Stomach (tissue), 9 donors: ENCODE measurements around the gene IFNGR1. TPM values are rescaled to one million over a fixed set of nuclear protein-coding genes. Genes with fewer than 3 reads are reported as not detected.
A peak's percentile ranks its signal among the peaks of the same experiment; 100 is the strongest.

Experiments
- DNase-seq, 2 donors: peaks; one replicate each; pipeline versions ENCODE4 v3.0.0 to v3.0.0-alpha.2; 2013 to 2019
- H3K27ac ChIP-seq, 5 donors: fragments of 200-600 bp in 4 of 5; sonication (generic) in 4 of 5; one replicate each; pipeline ENCODE4 v1.5.1; 2013 to 2019; ENCODE audit warnings: mild to moderate bottlenecking in 1 of 5, moderate library complexity in 1 of 5
- H3K27me3 ChIP-seq, 3 donors: fragments of 200-600 bp; sonication (generic); one replicate each; pipeline ENCODE4 v1.5.1; 2017 to 2019; ENCODE audit warnings: mixed run types in 1 of 3
- H3K36me3 ChIP-seq, 4 donors: fragments of 200-600 bp; sonication (generic); 1 replicate in 3 of 4; 2 replicates in 1 of 4; pipeline ENCODE4 v1.5.1; 2016 to 2019
- H3K4me1 ChIP-seq, 4 donors: fragments of 200-600 bp; sonication (generic); one replicate each; pipeline ENCODE4 v1.5.1; 2016 to 2019
- H3K4me3 ChIP-seq, 4 donors: fragments of 200-600 bp; sonication (generic) in 3 of 4; one replicate each; pipeline ENCODE4 v1.5.1; 2016 to 2019; ENCODE audit warnings: mild to moderate bottlenecking in 1 of 4
- H3K9me3 ChIP-seq, 4 donors: fragments of 200-600 bp; sonication (generic); one replicate each; pipeline ENCODE4 v1.5.1; 2016 to 2019
- CTCF ChIP-seq, 7 experiments: fragments of 450-650 bp in 4 of 7; fragments of 200-600 bp in 3 of 7; sonication (generic) in 3 of 7; IDR thresholded peaks; one replicate each; pipeline ENCODE4 v1.5.1; 2016 to 2019; ENCODE audit warnings: antibody characterized with exemption in 7 of 7, control low read depth in 2 of 7, mild to moderate bottlenecking in 1 of 7
- EP300 ChIP-seq: sonication (generic); formaldehyde crosslinking; IDR thresholded peaks from one replicate; pipeline ENCODE4 v1.6.1; 2017; ENCODE audit warnings: antibody characterized with exemption
- POLR2A ChIP-seq, 4 donors: fragments of 450-650 bp; IDR thresholded peaks; one replicate each; pipeline ENCODE4 v1.6.1; 2016; ENCODE audit warnings: antibody characterized with exemption in 4 of 4, control low read depth in 2 of 4, mild to moderate bottlenecking in 1 of 4, moderate library complexity in 1 of 4
- POLR2AphosphoS5 ChIP-seq, 3 donors: sonication (generic); formaldehyde crosslinking; IDR thresholded peaks; one replicate each; pipeline ENCODE4 v1.6.1; 2016; ENCODE audit warnings: antibody characterized with exemption in 3 of 3
- WGBS, 5 donors: extraction: QIAGEN DNeasy Blood & Tissue Kit in 3 of 5; methylation state at CpG; one replicate each; pipeline versions ENCODE4 v1.1.5 to v1.1.7; 2013 to 2018; 5-methylcytosine and 5-hydroxymethylcytosine counted together
- intact Hi-C: fragments of 100-400 bp; cut with DNase I; formaldehyde crosslinking; loops from one replicate; pipeline ENCODE4 v1.15.1; 2023; ENCODE audit warnings: low total_unique reads
- polyA plus RNA-seq, 3 donors: library from polyadenylated mRNA; stranded (reverse); fragments of 200-250 nt; gene quantifications; one replicate each; pipeline ENCODE4 v1.2.3, GENCODE V29; 2013
- total RNA-seq, 5 donors: library from RNA; depleted of rRNA; stranded (reverse); fragments of >200 nt; gene quantifications; one replicate each; pipeline versions ENCODE4 v1.1.0 to v1.2.3, GENCODE V29; 2014 to 2016
- donor health status: healthy with polysubstance abuse.
- donor health status: Bipolar disorder and iron deficiency.
- donor health status: healthy.

IFNGR1 gene
- total and polyA plus RNA-seq, 8 donors, result 1.2 to 122 (median 30.0) TPM

DNA sequence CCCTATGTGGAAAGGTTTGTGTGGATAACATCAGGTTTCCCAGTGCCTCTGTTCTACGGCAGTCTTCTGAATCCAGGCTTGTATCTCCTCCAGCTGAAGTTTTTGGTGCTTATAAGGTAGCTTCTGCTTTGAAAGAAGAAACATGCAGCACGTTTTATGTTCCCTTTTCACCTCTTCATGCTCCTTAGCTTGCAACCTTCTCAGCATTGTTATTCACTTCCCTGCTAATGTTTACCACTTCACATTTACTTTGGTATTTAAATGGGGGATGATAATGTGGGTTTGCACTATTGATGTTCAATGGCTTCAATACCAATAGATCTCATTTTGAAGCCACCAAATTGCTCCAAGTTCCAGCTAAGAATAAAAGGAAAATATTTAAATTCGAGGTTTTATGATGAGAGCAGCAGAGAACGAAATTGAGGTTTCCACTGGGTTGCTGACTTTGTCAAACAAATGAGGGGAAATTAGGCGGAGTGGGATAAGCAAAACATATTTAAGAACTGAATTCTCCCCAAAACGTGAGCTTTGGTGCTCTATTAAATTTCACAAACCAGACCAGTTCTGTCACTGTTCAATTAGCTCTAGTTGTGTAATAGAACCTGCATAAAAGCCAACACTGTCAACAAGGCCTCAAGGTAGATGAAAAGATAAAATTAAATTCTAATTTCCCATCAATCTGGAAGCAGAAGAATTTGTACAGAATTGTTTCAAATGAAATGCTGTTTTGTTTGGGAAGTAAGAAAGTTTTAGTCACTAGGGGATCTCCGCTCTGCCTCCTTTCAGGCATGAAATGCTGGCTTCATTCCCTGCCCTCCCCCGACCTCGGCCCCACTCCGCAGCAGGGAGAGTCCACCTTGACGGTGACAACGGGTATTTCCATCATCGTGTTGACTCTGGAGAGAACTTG, 47.1 kb downstream of the IFNGR1 start:
- TF ChIP-seq POLR2A (IDR thresholded peaks at IDR 0.05) (no peak), CTCF (IDR thresholded peaks at IDR 0.05) (no peak), POLR2AphosphoS5 (IDR thresholded peaks at IDR 0.05) (no peak), EP300 (no peak)
- 62 to 73% (median 68%) methylated on average over 13 of the region's 13 CpGs for WGBS, 5 donors
- no peaks in the 10 kb centered on the region for H3K9me3 ChIP-seq
- no peak overlapping the region for H3K4me3 ChIP-seq
- no peak overlapping the region for H3K27ac ChIP-seq
- no peaks in the 10 kb centered on the region for H3K27me3 ChIP-seq
- DNase-seq, result peak in 1 of 2 donors; percentile 8
- H3K4me1 ChIP-seq, result no peaks in the 10 kb centered on the region
- no peaks in the 10 kb centered on the region for H3K36me3 ChIP-seq
- intact Hi-C loops, result no loop called here

GRCh38 chr6:137171053-137171374, 48.2 kb downstream of the IFNGR1 start:
- H3K27me3 ChIP-seq, result no peaks in the 10 kb centered on the region
- no peak overlapping the region for H3K4me3 ChIP-seq
- no peaks in the 10 kb centered on the region for H3K9me3 ChIP-seq
- H3K4me1 ChIP-seq, result no peaks in the 10 kb centered on the region
- no peak overlapping the region for H3K27ac ChIP-seq
- DNase-seq, result no peak
- intact Hi-C loops, result no loop called here
- H3K36me3 ChIP-seq, result no peaks in the 10 kb centered on the region
- WGBS, 5 donors, result 78 to 100% (median 85%) methylated on average over 1 of the region's 1 CpG
- TF ChIP-seq POLR2AphosphoS5 (IDR thresholded peaks at IDR 0.05), result no peak
- no peak for TF ChIP-seq CTCF (IDR thresholded peaks at IDR 0.05)
- TF ChIP-seq POLR2A (IDR thresholded peaks at IDR 0.05), result no peak
- TF ChIP-seq EP300, result no peak

DNA sequence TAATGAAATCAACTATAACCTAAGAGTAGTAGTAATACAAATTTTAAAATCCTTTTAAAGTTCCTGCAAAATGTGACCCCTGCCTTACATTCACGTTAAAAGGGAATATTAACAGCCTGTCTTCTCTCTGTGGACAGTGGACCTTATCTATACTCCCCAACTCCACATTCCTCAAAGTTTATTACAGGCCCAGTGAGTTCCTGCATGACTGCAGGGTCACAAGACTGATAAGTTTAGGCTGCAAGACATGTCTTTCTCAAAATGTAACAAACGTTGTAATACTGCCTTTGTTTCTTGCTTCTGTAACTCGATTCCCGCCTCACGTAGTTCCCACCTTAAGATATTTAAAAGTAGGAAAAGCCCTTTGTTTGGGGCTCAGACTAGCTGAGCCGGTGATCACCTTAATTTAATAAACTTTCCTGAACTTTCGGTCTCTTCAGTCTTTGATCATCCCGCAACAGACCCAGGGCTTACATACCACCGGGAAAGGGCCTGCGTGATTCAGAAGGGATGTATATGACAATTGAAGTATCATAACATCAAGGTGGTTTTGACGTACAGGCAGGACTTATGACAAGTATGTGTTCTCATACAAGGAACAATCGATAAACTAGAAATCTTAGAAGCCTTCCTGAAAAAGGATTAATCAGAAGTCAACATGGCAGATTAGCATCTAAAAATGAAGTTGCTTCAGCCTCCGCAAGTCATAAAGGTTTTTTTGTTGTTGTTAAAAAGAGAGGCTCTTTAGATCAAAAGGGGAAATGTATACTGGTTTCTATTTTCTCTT, 48.7 kb downstream of the IFNGR1 start:
- 83 to 87% (median 85%) methylated on average over 13 of the region's 13 CpGs for WGBS, 5 donors
- TF ChIP-seq POLR2A (IDR thresholded peaks at IDR 0.05) (no peak), CTCF (IDR thresholded peaks at IDR 0.05) (no peak), EP300 (no peak), POLR2AphosphoS5 (IDR thresholded peaks at IDR 0.05) (no peak)
- Histone ChIP-seq H3K27ac (no peak overlapping the region), H3K27me3 (no peaks in the 10 kb centered on the region), H3K9me3 (no peaks in the 10 kb centered on the region), H3K36me3 (no peaks in the 10 kb centered on the region), H3K4me1 (peaks cover 0 to 3% (median 0%) of the 10 kb centered on the region in 4 donors), H3K4me3 (no peak overlapping the region)
- DNase-seq, result no peak
- intact Hi-C loops, result no loop called here

GRCh38 chr6:137167702-137168377, 51.3 kb downstream of the IFNGR1 start:
- DNase-seq, result no peak
- Histone ChIP-seq H3K4me3 (no peak overlapping the region), H3K36me3 (no peaks in the 10 kb centered on the region), H3K9me3 (peaks cover 0 to 13% (median 0%) of the 10 kb centered on the region in 4 donors), H3K4me1 (peaks cover 0 to 4% (median 0%) of the 10 kb centered on the region in 4 donors), H3K27me3 (no peaks in the 10 kb centered on the region), H3K27ac (no peak overlapping the region)
- intact Hi-C loops, result no loop called here
- 84 to 90% (median 87%) methylated on average over 4 of the region's 4 CpGs for WGBS, 5 donors
- TF ChIP-seq EP300, result no peak
